Measurements from ENCODE around the gene HS3ST2. TPM values are rescaled to one million over a fixed set of nuclear protein-coding genes. Genes with fewer than 3 reads are reported as not detected.
"Not testable (repeated sequence)": the region's sequence is repeated elsewhere in the genome, so short reads cannot be mapped to it uniquely, and the experiment has no call there.

Gene HS3ST2
- total RNA-seq, 4 donors from 2014 or later: 0.71 to 2.2 (median 1.5) TPM

DNA sequence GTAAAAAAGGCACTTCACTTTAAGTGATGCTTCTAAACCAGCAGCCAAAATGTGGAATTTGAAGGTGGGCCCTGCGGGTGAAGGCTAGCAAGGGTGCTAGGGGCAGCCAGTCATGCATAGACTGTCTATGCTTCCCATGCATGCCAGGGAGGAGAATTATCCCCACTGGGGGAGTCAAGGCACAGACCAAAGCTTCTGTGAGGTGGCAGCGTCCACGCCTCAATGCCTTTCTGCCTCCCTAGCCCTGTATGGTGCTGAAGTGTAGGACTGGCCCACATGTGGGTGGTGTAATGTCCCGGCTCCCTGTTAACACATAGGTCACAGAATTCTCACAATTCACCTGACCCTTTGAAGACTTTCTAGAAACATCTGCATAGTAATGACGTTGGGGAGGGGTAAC lies 1.9 kb downstream of the HS3ST2 start:
- H3K36me3 ChIP-seq: no peaks in the 10 kb centered on the region
- no peak overlapping the region for H3K4me3 ChIP-seq
- intact Hi-C loops (cut with DNase I): no loop called here
- DNase-seq (ENCODE audit: extremely low spot score): no peak
- TF ChIP-seq POLR2AphosphoS5 (IDR thresholded peaks at IDR 0.05) (no peak), POLR2A (IDR thresholded peaks at IDR 0.05; ENCODE audit: low read depth) (no peak), EP300 (IDR thresholded peaks at IDR 0.05) (no peak)
- TF ChIP-seq, protein P1, sequence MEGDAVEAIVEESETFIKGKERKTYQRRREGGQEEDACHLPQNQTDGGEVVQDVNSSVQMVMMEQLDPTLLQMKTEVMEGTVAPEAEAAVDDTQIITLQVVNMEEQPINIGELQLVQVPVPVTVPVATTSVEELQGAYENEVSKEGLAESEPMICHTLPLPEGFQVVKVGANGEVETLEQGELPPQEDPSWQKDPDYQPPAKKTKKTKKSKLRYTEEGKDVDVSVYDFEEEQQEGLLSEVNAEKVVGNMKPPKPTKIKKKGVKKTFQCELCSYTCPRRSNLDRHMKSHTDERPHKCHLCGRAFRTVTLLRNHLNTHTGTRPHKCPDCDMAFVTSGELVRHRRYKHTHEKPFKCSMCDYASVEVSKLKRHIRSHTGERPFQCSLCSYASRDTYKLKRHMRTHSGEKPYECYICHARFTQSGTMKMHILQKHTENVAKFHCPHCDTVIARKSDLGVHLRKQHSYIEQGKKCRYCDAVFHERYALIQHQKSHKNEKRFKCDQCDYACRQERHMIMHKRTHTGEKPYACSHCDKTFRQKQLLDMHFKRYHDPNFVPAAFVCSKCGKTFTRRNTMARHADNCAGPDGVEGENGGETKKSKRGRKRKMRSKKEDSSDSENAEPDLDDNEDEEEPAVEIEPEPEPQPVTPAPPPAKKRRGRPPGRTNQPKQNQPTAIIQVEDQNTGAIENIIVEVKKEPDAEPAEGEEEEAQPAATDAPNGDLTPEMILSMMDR (IDR thresholded peaks at IDR 0.05): no peak
- 36% methylated on average over 2 of the region's 5 CpGs for WGBS
- H3K27me3 ChIP-seq: peaks cover 0 to 56% (median 33%) of the 10 kb centered on the region in 4 donors
- H3K9me3 ChIP-seq: no peaks in the 10 kb centered on the region
- no peak overlapping the region for H3K27ac ChIP-seq (replicated peaks in 1 of 4)
- peaks cover 16 to 24% (median 22%) of the 10 kb centered on the region in 4 donors for H3K4me1 ChIP-seq

DNA sequence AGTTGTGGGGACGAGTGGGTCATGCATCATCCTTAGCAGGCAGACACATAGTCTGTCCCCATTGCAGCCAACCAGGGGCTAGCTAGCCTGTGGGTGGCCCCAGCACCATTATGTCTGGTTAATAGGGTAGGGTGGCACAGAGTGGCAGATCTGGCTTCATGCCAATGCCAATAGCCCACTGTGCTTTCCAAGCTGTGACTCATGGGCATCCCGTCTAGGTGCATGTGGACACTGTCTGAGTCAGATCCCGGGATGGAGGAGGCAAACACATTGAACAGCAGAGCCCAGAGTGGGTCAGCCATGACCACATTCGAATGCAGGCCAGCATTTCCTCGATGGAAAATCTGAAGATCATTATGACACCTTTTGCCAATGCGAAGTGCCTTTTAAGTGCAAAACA lies 2.5 kb downstream of the HS3ST2 start:
- DNase-seq (ENCODE audit: extremely low spot score): no peak
- intact Hi-C loops (cut with DNase I): no loop called here
- Histone ChIP-seq H3K4me1 (peaks cover 16 to 24% (median 22%) of the 10 kb centered on the region in 4 donors), H3K36me3 (no peaks in the 10 kb centered on the region), H3K9me3 (no peaks in the 10 kb centered on the region), H3K27me3 (peaks cover 0 to 56% (median 32%) of the 10 kb centered on the region in 4 donors), H3K4me3 (no peak overlapping the region), H3K27ac (replicated peaks in 1 of 4) (no peak overlapping the region)
- TF ChIP-seq POLR2AphosphoS5 (IDR thresholded peaks at IDR 0.05) (no peak), EP300 (IDR thresholded peaks at IDR 0.05) (no peak), POLR2A (IDR thresholded peaks at IDR 0.05; ENCODE audit: low read depth) (no peak)
- TF ChIP-seq, protein P1 (IDR thresholded peaks at IDR 0.05): no peak
- 82% methylated on average over 6 of the region's 6 CpGs for WGBS

DNA sequence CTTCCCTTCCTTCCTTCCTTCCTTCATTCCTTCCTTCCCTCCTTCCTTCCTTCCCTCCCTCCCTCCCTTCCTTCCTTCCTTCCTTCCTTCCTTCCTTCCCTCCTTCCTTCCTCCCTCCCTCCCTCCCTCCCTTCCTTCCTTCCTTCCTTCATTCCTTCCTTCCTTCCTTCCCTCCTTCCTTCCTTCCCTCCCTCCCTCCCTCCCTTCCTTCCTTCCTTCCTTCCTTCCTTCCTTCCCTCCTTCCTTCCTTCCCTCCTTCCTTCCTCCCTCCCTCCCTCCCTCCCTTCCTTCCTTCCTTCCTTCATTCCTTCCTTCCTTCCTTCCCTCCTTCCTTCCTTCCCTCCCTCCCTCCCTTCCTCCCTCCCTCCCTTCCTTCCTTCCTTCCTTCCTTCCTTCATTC lies 4.8 kb downstream of the HS3ST2 start:
- Histone ChIP-seq H3K4me1 (peaks cover 11 to 16% (median 13%) of the 10 kb centered on the region in 4 donors), H3K27me3 (peaks cover 0 to 39% (median 19%) of the 10 kb centered on the region in 4 donors)
- intact Hi-C loops (cut with DNase I); H3K4me3 ChIP-seq; H3K36me3 ChIP-seq; H3K27ac ChIP-seq (replicated peaks in 1 of 4); H3K9me3 ChIP-seq; DNase-seq (ENCODE audit: extremely low spot score): not testable (repeated sequence)

DNA sequence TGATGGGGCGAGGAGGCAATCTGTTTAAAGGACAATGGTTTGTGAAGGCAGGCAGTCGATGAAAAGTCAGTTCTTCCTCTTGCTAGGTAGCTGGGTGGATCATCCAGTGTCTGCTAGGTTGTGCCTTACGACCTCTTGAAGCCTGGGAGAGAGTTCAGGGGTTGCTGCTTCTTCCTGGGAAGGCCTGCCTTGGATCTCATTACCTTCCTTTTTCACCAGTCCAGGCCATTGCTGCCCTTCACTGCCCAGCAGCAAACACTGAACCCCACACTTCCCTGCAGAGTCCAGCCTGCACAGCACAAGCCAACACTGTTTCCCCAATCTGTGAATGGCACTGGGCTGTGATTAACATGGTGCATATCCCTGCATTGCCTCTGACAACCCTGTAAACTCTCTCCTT lies 24.7 kb downstream of the HS3ST2 start:
- intact Hi-C loops (cut with DNase I): no loop called here
- Histone ChIP-seq H3K9me3 (no peaks in the 10 kb centered on the region), H3K27ac (replicated peaks in 1 of 4) (no peak overlapping the region), H3K27me3 (peaks cover 0 to 16% (median 0%) of the 10 kb centered on the region in 4 donors), H3K4me3 (no peak overlapping the region), H3K4me1 (no peaks in the 10 kb centered on the region), H3K36me3 (no peaks in the 10 kb centered on the region)
- TF ChIP-seq, protein P1 (IDR thresholded peaks at IDR 0.05): no peak
- TF ChIP-seq EP300 (IDR thresholded peaks at IDR 0.05) (no peak), POLR2AphosphoS5 (IDR thresholded peaks at IDR 0.05) (no peak), POLR2A (IDR thresholded peaks at IDR 0.05; ENCODE audit: low read depth) (no peak)
- 48% methylated on average over 3 of the region's 3 CpGs for WGBS
- peak; percentile 78 for DNase-seq (ENCODE audit: extremely low spot score)

DNA sequence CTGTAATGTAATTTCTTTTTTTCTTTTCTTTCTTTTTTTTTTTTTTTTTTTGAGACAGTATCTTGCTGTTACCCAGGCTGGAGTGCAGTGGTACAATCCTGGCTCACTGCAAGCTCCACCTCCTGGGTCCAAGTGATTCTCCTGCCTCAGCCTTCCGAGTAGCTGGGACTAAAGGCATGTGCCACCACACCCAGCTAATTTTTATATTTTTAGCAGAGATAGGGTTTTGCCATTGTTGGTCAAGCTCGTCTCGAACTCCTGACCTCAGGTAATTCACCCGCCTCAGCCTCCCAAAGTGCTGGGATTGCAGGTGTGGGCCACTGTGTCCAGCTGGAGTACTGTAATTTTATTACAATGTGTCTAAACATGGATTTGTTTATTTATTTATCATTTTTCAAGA lies 28.1 kb downstream of the HS3ST2 start:
- intact Hi-C loops (cut with DNase I); H3K9me3 ChIP-seq; H3K36me3 ChIP-seq; H3K27ac ChIP-seq (replicated peaks in 1 of 4); H3K4me3 ChIP-seq; H3K4me1 ChIP-seq: not testable (repeated sequence)
- H3K27me3 ChIP-seq: peaks cover 0 to 18% (median 0%) of the 10 kb centered on the region in 4 donors
- 81% methylated on average over 4 of the region's 4 CpGs for WGBS
- peak; percentile 55 for DNase-seq (ENCODE audit: extremely low spot score)

DNA sequence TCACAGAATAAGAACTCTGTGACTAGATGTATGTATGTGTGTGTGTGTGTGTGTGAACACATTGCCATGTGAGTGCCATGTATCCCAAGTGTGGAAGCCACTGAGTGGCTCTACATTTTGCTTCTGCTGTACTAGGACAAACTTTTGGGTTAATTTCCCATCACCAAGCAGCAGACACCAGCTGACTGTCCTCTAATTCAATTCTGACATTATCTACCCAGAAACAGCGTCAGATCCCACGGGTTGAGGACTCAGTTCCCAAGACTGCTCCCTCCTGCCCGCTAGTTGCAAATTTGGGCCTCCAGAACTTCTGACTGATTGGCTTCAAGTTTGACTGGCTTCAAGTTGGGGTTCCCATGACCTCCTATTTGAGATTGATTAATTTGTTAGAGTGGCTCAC lies 29.2 kb downstream of the HS3ST2 start:
- Histone ChIP-seq H3K4me3 (no peak overlapping the region), H3K27me3 (peaks cover 0 to 17% (median 0%) of the 10 kb centered on the region in 4 donors), H3K9me3 (no peaks in the 10 kb centered on the region), H3K4me1 (no peaks in the 10 kb centered on the region), H3K27ac (replicated peaks in 1 of 4) (no peak overlapping the region), H3K36me3 (no peaks in the 10 kb centered on the region)
- WGBS: 44% methylated on average over 3 of the region's 3 CpGs
- DNase-seq (ENCODE audit: extremely low spot score): peak; percentile 66
- TF ChIP-seq, protein P1 (IDR thresholded peaks at IDR 0.05): no peak
- TF ChIP-seq POLR2AphosphoS5 (IDR thresholded peaks at IDR 0.05) (no peak), EP300 (IDR thresholded peaks at IDR 0.05) (no peak), POLR2A (IDR thresholded peaks at IDR 0.05; ENCODE audit: low read depth) (no peak)
- intact Hi-C loops (cut with DNase I): no loop called here

Measured in esophagus muscularis mucosa (tissue), 4 donors.